Panc1 (cell line): ENCODE results near the gene C19orf47. TPM values are rescaled to one million over a fixed set of nuclear protein-coding genes. Genes with fewer than 3 reads are reported as not detected.

ENCODE experiments used
- ATAC-seq: fragments of 200-7000 bp; cut with Tn5 transposase; 2 replicates; pipeline ENCODE4 v1.9.1; 2020; ENCODE audit warnings: mild to moderate bottlenecking, moderate library complexity
- BruUV-seq: library from RNA; stranded (reverse); fragments of 400-500 nt; replicated peaks from 2 replicates; lab custom pipeline; 2021; lab: Mats Ljungman, UMichigan
- CTCF ChIA-PET: fragments of 300-600 bp; sonication (Branson Sonifier 250); formaldehyde crosslinking; loops from one replicate; lab custom pipeline; 2022; ENCODE audit warnings: antibody characterized with exemption; lab: Charles Lee
- POLR2A ChIA-PET: fragments of 300-600 bp; sonication (Branson Sonifier 250); formaldehyde crosslinking; loops from one replicate; lab custom pipeline; 2022; ENCODE audit warnings: antibody characterized with exemption; lab: Charles Lee
- DNase-seq: peaks from one replicate; pipeline ENCODE4 v3.0.0-alpha.2; 2010; ENCODE audit warnings: low read depth, low spot score
- H3K27ac ChIP-seq: 2 replicates; pipeline ENCODE4 v1.5.1; 2011; ENCODE audit warnings: mild to moderate bottlenecking, low read length, inconsistent platforms
- H3K27me3 ChIP-seq: fragments of 200-500 bp; sonication (Bioruptor generic); 2 replicates; pipeline ENCODE4 v1.6.0; 2014; ENCODE audit warnings: low read length, inconsistent platforms; ENCODE audit not compliant: control insufficient read depth, insufficient read depth
- H3K36me3 ChIP-seq: fragments of 200-500 bp; sonication (Bioruptor generic); 2 replicates; pipeline ENCODE4 v1.5.1; 2014; ENCODE audit warnings: inconsistent platforms, mild to moderate bottlenecking, low read length, moderate library complexity; ENCODE audit not compliant: control insufficient read depth, insufficient read depth
- H3K4me1 ChIP-seq: 2 replicates; pipeline ENCODE4 v1.5.1; 2011; ENCODE audit warnings: inconsistent platforms, mild to moderate bottlenecking, low read length, moderate library complexity; ENCODE audit not compliant: control insufficient read depth, insufficient read depth
- H3K4me3 ChIP-seq, 2 experiments: 2 replicates each; pipeline ENCODE4 v1.5.1; 2011 to 2012; ENCODE audit warnings: low read depth in 2 of 2, low read length in 2 of 2, mild to moderate bottlenecking in 2 of 2, inconsistent platforms in 1 of 2, moderate library complexity in 1 of 2
- H3K9me3 ChIP-seq: fragments of 200-500 bp; sonication (Bioruptor generic); 2 replicates; pipeline ENCODE4 v1.5.1; 2014; ENCODE audit warnings: low read depth, mild to moderate bottlenecking, inconsistent platforms, low read length, moderate library complexity; ENCODE audit not compliant: control insufficient read depth, insufficient read depth
- POLR2AphosphoS5 ChIP-seq: IDR thresholded peaks from 2 replicates; pipeline ENCODE4 v1.6.1; 2012; ENCODE audit warnings: mild to moderate bottlenecking, low read depth, low read length, moderate library complexity
- SIN3A ChIP-seq: IDR thresholded peaks from 2 replicates; pipeline ENCODE4 v1.6.1; 2012; ENCODE audit warnings: low read depth, mild to moderate bottlenecking, low read length, moderate library complexity, borderline replicate concordance; ENCODE audit not compliant: insufficient read depth
- TCF7L2 ChIP-seq: IDR thresholded peaks from 2 replicates; pipeline ENCODE4 v1.6.1; 2011; ENCODE audit warnings: mild to moderate bottlenecking, low read depth, low read length, inconsistent platforms
- in situ Hi-C: cut with HindIII; loops from 2 replicates; pipeline ENCODE4 v1.10.0; 2016; ENCODE audit warnings: low sequenced_read_pairs, low pct_unique_long_range_greater_than_20kb
- intact Hi-C: fragments of 100-400 bp; cut with micrococcal nuclease; formaldehyde crosslinking; loops from one replicate; pipeline ENCODE4 v1.10.0; 2022; ENCODE audit not compliant: unreplicated experiment
- total RNA-seq: library from RNA; stranded (reverse); gene quantifications from one replicate; pipeline ENCODE4 v1.2.1, GENCODE V29; 2021; ENCODE audit not compliant: unreplicated experiment
- TF ChIP-seq, protein P1 (sequence below): fragments of 450-650 bp; IDR thresholded peaks from 2 replicates; pipeline ENCODE4 v1.5.1; 2017; ENCODE audit warnings: mild to moderate bottlenecking
- TF ChIP-seq, protein P2 (sequence below), 2 experiments: IDR thresholded peaks; 2 replicates each; pipeline ENCODE4 v1.6.1; 2011 to 2012; ENCODE audit warnings: low read depth in 2 of 2, control low read depth in 1 of 2, low read length in 1 of 2, mild to moderate bottlenecking in 1 of 2, moderate library complexity in 1 of 2; ENCODE audit not compliant: insufficient read depth in 1 of 2

C19orf47 gene
- total RNA-seq, 1 experiment from 2014 or later, result 29.0 TPM

DNA sequence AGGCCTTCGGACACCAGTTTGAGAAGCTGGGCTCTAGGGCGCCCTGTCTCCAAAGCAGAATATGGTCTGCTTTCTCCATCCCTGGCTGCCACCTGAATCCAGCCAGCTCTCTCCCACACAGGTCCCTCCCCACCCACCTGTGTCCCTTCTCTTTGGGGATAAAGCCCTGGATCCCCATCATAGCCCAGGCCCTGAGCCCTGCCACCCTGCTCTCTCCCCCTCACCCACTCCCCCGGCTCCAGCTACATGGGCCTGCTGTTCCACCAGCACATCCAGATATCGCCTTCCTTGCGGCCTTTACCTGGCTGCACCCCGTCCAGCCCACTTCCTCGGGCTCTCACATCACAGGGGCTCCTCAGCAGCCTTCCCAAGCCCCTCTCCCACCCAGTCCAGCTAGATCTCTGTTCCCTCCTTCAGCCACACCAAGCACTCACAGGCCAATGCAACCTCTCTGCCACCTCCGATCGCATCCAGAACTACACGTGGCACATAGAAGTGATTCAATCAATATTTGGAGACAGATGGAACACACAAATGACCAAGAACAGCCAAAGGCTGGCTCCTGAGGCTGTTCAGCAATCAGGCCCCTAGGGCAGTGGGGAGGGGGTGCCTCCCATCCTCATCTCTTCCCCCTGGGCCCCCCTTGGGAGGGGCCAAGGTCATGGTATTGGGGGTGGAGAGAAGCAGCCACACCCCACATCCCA lies 70.7 kb downstream of the C19orf47 start:
- H3K9me3 ChIP-seq, result no peaks in the 10 kb centered on the region
- in situ Hi-C loops (no loop called here), intact Hi-C loops (no loop called here)
- no peak overlapping the region for H3K4me3 ChIP-seq
- BruUV-seq, result no TSS peak
- H3K36me3 ChIP-seq, result peaks cover 8% of the 10 kb centered on the region; the same call in 1 of the 2 replicates
- POLR2A ChIA-PET, result interaction anchor here (0.6 to 1.2 kb wide), 9 partner anchors 9 to 306 kb away, joined by 3 to 9 read pairs (median 4); partner anchors contain the start of gene PSMC4
- no peak overlapping the region for H3K27ac ChIP-seq
- ATAC-seq (peak; percentile 1; the same call in 1 of the 2 replicates), DNase-seq (no peak)
- peaks cover 59% of the 10 kb centered on the region for H3K4me1 ChIP-seq
- no peak for TF ChIP-seq POLR2AphosphoS5
- TF ChIP-seq, protein P1, sequence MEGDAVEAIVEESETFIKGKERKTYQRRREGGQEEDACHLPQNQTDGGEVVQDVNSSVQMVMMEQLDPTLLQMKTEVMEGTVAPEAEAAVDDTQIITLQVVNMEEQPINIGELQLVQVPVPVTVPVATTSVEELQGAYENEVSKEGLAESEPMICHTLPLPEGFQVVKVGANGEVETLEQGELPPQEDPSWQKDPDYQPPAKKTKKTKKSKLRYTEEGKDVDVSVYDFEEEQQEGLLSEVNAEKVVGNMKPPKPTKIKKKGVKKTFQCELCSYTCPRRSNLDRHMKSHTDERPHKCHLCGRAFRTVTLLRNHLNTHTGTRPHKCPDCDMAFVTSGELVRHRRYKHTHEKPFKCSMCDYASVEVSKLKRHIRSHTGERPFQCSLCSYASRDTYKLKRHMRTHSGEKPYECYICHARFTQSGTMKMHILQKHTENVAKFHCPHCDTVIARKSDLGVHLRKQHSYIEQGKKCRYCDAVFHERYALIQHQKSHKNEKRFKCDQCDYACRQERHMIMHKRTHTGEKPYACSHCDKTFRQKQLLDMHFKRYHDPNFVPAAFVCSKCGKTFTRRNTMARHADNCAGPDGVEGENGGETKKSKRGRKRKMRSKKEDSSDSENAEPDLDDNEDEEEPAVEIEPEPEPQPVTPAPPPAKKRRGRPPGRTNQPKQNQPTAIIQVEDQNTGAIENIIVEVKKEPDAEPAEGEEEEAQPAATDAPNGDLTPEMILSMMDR, result no peak
- TF ChIP-seq, protein P2, sequence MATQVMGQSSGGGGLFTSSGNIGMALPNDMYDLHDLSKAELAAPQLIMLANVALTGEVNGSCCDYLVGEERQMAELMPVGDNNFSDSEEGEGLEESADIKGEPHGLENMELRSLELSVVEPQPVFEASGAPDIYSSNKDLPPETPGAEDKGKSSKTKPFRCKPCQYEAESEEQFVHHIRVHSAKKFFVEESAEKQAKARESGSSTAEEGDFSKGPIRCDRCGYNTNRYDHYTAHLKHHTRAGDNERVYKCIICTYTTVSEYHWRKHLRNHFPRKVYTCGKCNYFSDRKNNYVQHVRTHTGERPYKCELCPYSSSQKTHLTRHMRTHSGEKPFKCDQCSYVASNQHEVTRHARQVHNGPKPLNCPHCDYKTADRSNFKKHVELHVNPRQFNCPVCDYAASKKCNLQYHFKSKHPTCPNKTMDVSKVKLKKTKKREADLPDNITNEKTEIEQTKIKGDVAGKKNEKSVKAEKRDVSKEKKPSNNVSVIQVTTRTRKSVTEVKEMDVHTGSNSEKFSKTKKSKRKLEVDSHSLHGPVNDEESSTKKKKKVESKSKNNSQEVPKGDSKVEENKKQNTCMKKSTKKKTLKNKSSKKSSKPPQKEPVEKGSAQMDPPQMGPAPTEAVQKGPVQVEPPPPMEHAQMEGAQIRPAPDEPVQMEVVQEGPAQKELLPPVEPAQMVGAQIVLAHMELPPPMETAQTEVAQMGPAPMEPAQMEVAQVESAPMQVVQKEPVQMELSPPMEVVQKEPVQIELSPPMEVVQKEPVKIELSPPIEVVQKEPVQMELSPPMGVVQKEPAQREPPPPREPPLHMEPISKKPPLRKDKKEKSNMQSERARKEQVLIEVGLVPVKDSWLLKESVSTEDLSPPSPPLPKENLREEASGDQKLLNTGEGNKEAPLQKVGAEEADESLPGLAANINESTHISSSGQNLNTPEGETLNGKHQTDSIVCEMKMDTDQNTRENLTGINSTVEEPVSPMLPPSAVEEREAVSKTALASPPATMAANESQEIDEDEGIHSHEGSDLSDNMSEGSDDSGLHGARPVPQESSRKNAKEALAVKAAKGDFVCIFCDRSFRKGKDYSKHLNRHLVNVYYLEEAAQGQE (IDR thresholded peaks at IDR 0.05; ENCODE audit: insufficient read depth in 1 of 2, low read depth in 2 of 2, low read length in 1 of 2), result no peak
- TF ChIP-seq TCF7L2, result no peak
- no peak for TF ChIP-seq SIN3A
- H3K27me3 ChIP-seq, result no peaks in the 10 kb centered on the region
- CTCF ChIA-PET, result interaction anchor here (0.6 to 7.0 kb wide), 4 partner anchors 11 to 448 kb away, joined by 3 to 99 read pairs (median 6); partner anchors contain the start of gene TTC9B

DNA sequence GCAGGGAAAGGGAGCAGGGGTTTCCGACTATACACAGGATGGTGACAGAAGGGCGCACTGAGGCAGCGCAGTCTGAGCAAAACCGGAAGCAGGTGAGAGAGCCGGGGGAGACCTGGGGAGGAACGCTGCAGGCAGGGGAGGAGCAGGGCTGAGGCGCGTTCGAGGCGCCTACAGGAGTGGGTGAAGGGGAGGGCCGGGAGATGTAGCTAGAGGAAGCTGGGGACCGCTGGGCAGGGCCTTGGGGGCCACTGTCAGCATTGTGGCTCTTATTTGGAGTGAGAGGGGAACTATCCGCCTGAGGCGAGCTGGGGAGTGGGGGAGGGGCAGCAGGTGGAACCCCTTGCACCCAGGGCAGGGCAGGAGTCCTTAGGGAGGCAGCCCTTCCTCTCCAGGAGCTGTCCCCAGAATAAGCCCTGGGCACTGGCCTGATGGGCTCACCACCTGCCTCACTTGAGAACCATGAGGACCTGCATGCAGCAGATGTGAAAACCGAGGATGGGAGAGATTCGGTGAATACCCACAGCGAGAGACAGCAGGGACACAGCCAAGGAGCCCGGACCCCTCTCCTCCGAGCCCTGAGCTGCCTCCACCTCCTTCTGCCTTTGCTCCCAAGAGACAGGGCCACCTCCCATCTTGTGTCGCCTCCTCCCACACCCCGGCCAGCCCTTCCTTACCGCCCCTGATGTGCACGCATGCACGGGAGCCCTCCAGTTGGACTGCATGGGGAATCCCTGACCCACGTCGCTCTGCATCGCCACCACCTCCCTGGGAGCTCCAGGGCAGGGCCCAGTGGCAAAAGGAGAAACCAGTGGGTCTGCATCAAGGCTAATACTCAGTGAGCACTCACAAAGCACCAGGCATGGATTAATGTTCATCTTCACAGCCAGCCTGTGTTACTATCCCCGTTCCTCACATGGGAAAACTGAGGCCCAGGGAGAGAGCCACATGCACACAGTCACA lies 73.3 kb downstream of the C19orf47 start:
- DNase-seq, result no peak
- peaks cover 35% of the 10 kb centered on the region for H3K4me1 ChIP-seq
- peak; percentile 10 for ATAC-seq
- no peaks in the 10 kb centered on the region for H3K27me3 ChIP-seq
- BruUV-seq, result no TSS peak
- H3K36me3 ChIP-seq, result no peaks in the 10 kb centered on the region
- ChIA-PET CTCF (interaction anchor here (0.7 to 7.0 kb wide), 3 partner anchors 23 to 43 kb away, joined by 6 to 99 read pairs (median 8); no protein-coding TSS in a partner anchor), POLR2A (interaction anchor here (0.6 to 0.7 kb wide), 8 partner anchors 12 to 107 kb away, joined by 4 to 10 read pairs (median 6); no protein-coding TSS in a partner anchor)
- H3K4me3 ChIP-seq, result no peak overlapping the region
- no peaks in the 10 kb centered on the region for H3K9me3 ChIP-seq
- H3K27ac ChIP-seq, result no peak overlapping the region
- TF ChIP-seq, protein P2 (IDR thresholded peaks at IDR 0.05; ENCODE audit: insufficient read depth in 1 of 2, low read depth in 2 of 2, low read length in 1 of 2), result no peak
- TF ChIP-seq TCF7L2, result no peak
- TF ChIP-seq, protein P1, result no peak
- no peak for TF ChIP-seq SIN3A
- no peak for TF ChIP-seq POLR2AphosphoS5
- in situ Hi-C loops (no loop called here), intact Hi-C loops (no loop called here)
